A549 (cell line): ENCODE measurements around the gene TRPM4.

Source experiments
- CHD2 ChIP-seq: fragments of 150-350 bp; IDR thresholded peaks from 2 replicates; pipeline ENCODE4 v1.6.1; 2014; ENCODE audit warnings: low read length; ENCODE audit not compliant: partially characterized antibody
- KDM5A ChIP-seq: fragments of 200-600 bp; sonication (generic); IDR thresholded peaks from 2 replicates; pipeline ENCODE4 v1.6.1; 2016; ENCODE audit warnings: antibody characterized with exemption, mild to moderate bottlenecking
- RCOR1 ChIP-seq: fragments of 150-350 bp; IDR thresholded peaks from 2 replicates; pipeline ENCODE4 v1.6.1; 2014; ENCODE audit warnings: antibody characterized with exemption, low read length, low read depth
- TP53 ChIP-seq: fragments of 250-450 bp; sonication (Bioruptor Pico); IDR thresholded peaks from 2 replicates; pipeline ENCODE4 v1.5.0; 2021; ENCODE audit warnings: mild to moderate bottlenecking, moderate library complexity
- ZFP36 ChIP-seq: fragments of 450-650 bp; IDR thresholded peaks from 2 replicates; pipeline ENCODE4 v1.6.1; 2014; ENCODE audit warnings: borderline replicate concordance; ENCODE audit not compliant: partially characterized antibody
- TF ChIP-seq, protein P1 (sequence below): fragments of >200 bp; sonication (Bioruptor Twin); formaldehyde crosslinking; IDR thresholded peaks from 3 replicates; pipeline ENCODE4 v1.5.1; 2016
- TF ChIP-seq, protein P2 (sequence below): fragments of 200-600 bp; sonication (generic); IDR thresholded peaks from 2 replicates; pipeline ENCODE4 v1.6.1; 2016; ENCODE audit warnings: antibody characterized with exemption, mild to moderate bottlenecking, moderate library complexity

- TF ChIP-seq TP53: no peak
- no peak for TF ChIP-seq KDM5A
- no peak for TF ChIP-seq ZFP36
- TF ChIP-seq, protein P1, sequence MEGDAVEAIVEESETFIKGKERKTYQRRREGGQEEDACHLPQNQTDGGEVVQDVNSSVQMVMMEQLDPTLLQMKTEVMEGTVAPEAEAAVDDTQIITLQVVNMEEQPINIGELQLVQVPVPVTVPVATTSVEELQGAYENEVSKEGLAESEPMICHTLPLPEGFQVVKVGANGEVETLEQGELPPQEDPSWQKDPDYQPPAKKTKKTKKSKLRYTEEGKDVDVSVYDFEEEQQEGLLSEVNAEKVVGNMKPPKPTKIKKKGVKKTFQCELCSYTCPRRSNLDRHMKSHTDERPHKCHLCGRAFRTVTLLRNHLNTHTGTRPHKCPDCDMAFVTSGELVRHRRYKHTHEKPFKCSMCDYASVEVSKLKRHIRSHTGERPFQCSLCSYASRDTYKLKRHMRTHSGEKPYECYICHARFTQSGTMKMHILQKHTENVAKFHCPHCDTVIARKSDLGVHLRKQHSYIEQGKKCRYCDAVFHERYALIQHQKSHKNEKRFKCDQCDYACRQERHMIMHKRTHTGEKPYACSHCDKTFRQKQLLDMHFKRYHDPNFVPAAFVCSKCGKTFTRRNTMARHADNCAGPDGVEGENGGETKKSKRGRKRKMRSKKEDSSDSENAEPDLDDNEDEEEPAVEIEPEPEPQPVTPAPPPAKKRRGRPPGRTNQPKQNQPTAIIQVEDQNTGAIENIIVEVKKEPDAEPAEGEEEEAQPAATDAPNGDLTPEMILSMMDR: no peak
- TF ChIP-seq CHD2: no peak
- TF ChIP-seq RCOR1: no peak
- TF ChIP-seq, protein P2, sequence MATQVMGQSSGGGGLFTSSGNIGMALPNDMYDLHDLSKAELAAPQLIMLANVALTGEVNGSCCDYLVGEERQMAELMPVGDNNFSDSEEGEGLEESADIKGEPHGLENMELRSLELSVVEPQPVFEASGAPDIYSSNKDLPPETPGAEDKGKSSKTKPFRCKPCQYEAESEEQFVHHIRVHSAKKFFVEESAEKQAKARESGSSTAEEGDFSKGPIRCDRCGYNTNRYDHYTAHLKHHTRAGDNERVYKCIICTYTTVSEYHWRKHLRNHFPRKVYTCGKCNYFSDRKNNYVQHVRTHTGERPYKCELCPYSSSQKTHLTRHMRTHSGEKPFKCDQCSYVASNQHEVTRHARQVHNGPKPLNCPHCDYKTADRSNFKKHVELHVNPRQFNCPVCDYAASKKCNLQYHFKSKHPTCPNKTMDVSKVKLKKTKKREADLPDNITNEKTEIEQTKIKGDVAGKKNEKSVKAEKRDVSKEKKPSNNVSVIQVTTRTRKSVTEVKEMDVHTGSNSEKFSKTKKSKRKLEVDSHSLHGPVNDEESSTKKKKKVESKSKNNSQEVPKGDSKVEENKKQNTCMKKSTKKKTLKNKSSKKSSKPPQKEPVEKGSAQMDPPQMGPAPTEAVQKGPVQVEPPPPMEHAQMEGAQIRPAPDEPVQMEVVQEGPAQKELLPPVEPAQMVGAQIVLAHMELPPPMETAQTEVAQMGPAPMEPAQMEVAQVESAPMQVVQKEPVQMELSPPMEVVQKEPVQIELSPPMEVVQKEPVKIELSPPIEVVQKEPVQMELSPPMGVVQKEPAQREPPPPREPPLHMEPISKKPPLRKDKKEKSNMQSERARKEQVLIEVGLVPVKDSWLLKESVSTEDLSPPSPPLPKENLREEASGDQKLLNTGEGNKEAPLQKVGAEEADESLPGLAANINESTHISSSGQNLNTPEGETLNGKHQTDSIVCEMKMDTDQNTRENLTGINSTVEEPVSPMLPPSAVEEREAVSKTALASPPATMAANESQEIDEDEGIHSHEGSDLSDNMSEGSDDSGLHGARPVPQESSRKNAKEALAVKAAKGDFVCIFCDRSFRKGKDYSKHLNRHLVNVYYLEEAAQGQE: no peak
Measured at GRCh38 chr19:49210108-49210900, 52.7 kb downstream of the TRPM4 start.
